ENCODE data around the gene LZTFL1.

The LZTFL1 gene

GRCh38 chr3:45848392-45848791, 6.5 kb upstream of the LZTFL1 start:
- DNase-seq: no peak
- TF ChIP-seq POLR2A (IDR thresholded peaks at IDR 0.05; ENCODE audit: low read length) (no peak), GATA1 (IDR thresholded peaks at IDR 0.05; ENCODE audit: low read depth, low read length) (no peak)

GRCh38 chr3:45844616-45845015, 2.7 kb upstream of the LZTFL1 start:
- DNase-seq: no peak
- TF ChIP-seq POLR2A (IDR thresholded peaks at IDR 0.05; ENCODE audit: low read length): no peak
- TF ChIP-seq GATA1 (IDR thresholded peaks at IDR 0.05; ENCODE audit: low read depth, low read length): no peak

- DNase-seq: no peak
- TF ChIP-seq GATA1 (IDR thresholded peaks at IDR 0.05; ENCODE audit: low read depth, low read length): no peak
- TF ChIP-seq POLR2A (IDR thresholded peaks at IDR 0.05; ENCODE audit: low read length): no peak
These were observed 1.1 kb upstream of the LZTFL1 start for GRCh38 chr3:45842851-45843625.

- TF ChIP-seq GATA1 (IDR thresholded peaks at IDR 0.05; ENCODE audit: low read depth, low read length): no peak
- TF ChIP-seq POLR2A (IDR thresholded peaks at IDR 0.05; ENCODE audit: low read length): no peak
- DNase-seq: peak; percentile 55 to 57
These were observed 531 bp downstream of the LZTFL1 start for GRCh38 chr3:45841420-45841756.

- DNase-seq: no peak
- TF ChIP-seq POLR2A (IDR thresholded peaks at IDR 0.05; ENCODE audit: low read length): no peak
- no peak for TF ChIP-seq GATA1 (IDR thresholded peaks at IDR 0.05; ENCODE audit: low read depth, low read length)
These were observed 3.5 kb downstream of the LZTFL1 start for GRCh38 chr3:45838466-45838865.

GRCh38 chr3:45832699-45833098, 9.2 kb downstream of the LZTFL1 start:
- peak; percentile 9 to 31 for DNase-seq
- TF ChIP-seq GATA1 (IDR thresholded peaks at IDR 0.05; ENCODE audit: low read depth, low read length) (no peak), POLR2A (IDR thresholded peaks at IDR 0.05; ENCODE audit: low read length) (no peak)

GRCh38 chr3:45830121-45830520, 11.8 kb downstream of the LZTFL1 start:
- no peak for DNase-seq
- TF ChIP-seq GATA1 (IDR thresholded peaks at IDR 0.05; ENCODE audit: low read depth, low read length): no peak
- TF ChIP-seq POLR2A (IDR thresholded peaks at IDR 0.05; ENCODE audit: low read length): no peak

GRCh38 chr3:45826908-45827307, 15.0 kb downstream of the LZTFL1 start:
- TF ChIP-seq POLR2A (IDR thresholded peaks at IDR 0.05; ENCODE audit: low read length) (no peak), GATA1 (IDR thresholded peaks at IDR 0.05; ENCODE audit: low read depth, low read length) (no peak)
- DNase-seq: no peak

GRCh38 chr3:45826321-45826720, 15.6 kb downstream of the LZTFL1 start:
- TF ChIP-seq POLR2A (IDR thresholded peaks at IDR 0.05; ENCODE audit: low read length) (no peak), GATA1 (IDR thresholded peaks at IDR 0.05; ENCODE audit: low read depth, low read length) (no peak)
- no peak for DNase-seq

GRCh38 chr3:45821127-45821526, 20.8 kb downstream of the LZTFL1 start:
- TF ChIP-seq POLR2A (IDR thresholded peaks at IDR 0.05; ENCODE audit: low read length) (no peak), GATA1 (IDR thresholded peaks at IDR 0.05; ENCODE audit: low read depth, low read length) (no peak)
- no peak for DNase-seq

- no peak for DNase-seq
- TF ChIP-seq GATA1 (IDR thresholded peaks at IDR 0.05; ENCODE audit: low read depth, low read length) (no peak), POLR2A (IDR thresholded peaks at IDR 0.05; ENCODE audit: low read length) (no peak)
These were observed 22.4 kb downstream of the LZTFL1 start for GRCh38 chr3:45819543-45819942.

- DNase-seq: no peak
- no peak for TF ChIP-seq POLR2A (IDR thresholded peaks at IDR 0.05; ENCODE audit: low read length)
- TF ChIP-seq GATA1 (IDR thresholded peaks at IDR 0.05; ENCODE audit: low read depth, low read length): no peak
These were observed 23.9 kb downstream of the LZTFL1 start for GRCh38 chr3:45817831-45818522.

- TF ChIP-seq POLR2A (IDR thresholded peaks at IDR 0.05; ENCODE audit: low read length) (no peak), GATA1 (IDR thresholded peaks at IDR 0.05; ENCODE audit: low read depth, low read length) (no peak)
- DNase-seq: no peak
These were observed 25.4 kb downstream of the LZTFL1 start for GRCh38 chr3:45816544-45816943.

GRCh38 chr3:45814322-45814721, 27.6 kb downstream of the LZTFL1 start:
- TF ChIP-seq GATA1 (IDR thresholded peaks at IDR 0.05; ENCODE audit: low read depth, low read length) (no peak), POLR2A (IDR thresholded peaks at IDR 0.05; ENCODE audit: low read length) (no peak)
- DNase-seq: no peak
